Esophagus squamous epithelium (tissue), 4 donors: ENCODE measurements around the gene CSNK1E.

Experiments
- CTCF ChIP-seq, 6 experiments: fragments of 450-650 bp in 4 of 6; fragments of 200-600 bp in 2 of 6; sonication (generic) in 2 of 6; IDR thresholded peaks; one replicate each; pipeline ENCODE4 v1.5.1; 2016 to 2019; ENCODE audit warnings: antibody characterized with exemption in 6 of 6, mild to moderate bottlenecking in 4 of 6, moderate library complexity in 4 of 6
- POLR2A ChIP-seq, 4 donors: fragments of 450-650 bp; IDR thresholded peaks; one replicate each; pipeline ENCODE4 v1.6.1; 2017; ENCODE audit warnings: antibody characterized with exemption in 4 of 4, mild to moderate bottlenecking in 4 of 4, moderate library complexity in 3 of 4

GRCh38 chr22:38352436-38352835 lies 35.2 kb upstream of the CSNK1E start:
- TF ChIP-seq CTCF (IDR thresholded peaks at IDR 0.05) (no peak), POLR2A (IDR thresholded peaks at IDR 0.05) (no peak)
